ENCODE data around the gene C1S.

The C1S gene

GRCh38 chr12:7093486-7093885 is 33.0 kb downstream of the C1S start:
- no peak for TF ChIP-seq CTCF (IDR thresholded peaks at IDR 0.05; ENCODE audit: low read depth, low read length, missing control alignments)
- no peak for DNase-seq (ENCODE audit: extremely low read depth, low read depth)
- H3K4me3 ChIP-seq (replicated peaks; ENCODE audit: low read depth, low read length): no peak overlapping the region

- no peak for DNase-seq (ENCODE audit: extremely low read depth, low read depth)
- no peak for TF ChIP-seq CTCF (IDR thresholded peaks at IDR 0.05; ENCODE audit: low read depth, low read length, missing control alignments)
- H3K4me3 ChIP-seq (replicated peaks; ENCODE audit: low read depth, low read length): no peak overlapping the region
Observed at GRCh38 chr12:7093892-7094291, 33.4 kb downstream of the C1S start.

GRCh38 chr12:7096006-7096932 is 35.8 kb downstream of the C1S start:
- no peak overlapping the region for H3K4me3 ChIP-seq (replicated peaks; ENCODE audit: low read depth, low read length)
- no peak for DNase-seq (ENCODE audit: extremely low read depth, low read depth)
- no peak for TF ChIP-seq CTCF (IDR thresholded peaks at IDR 0.05; ENCODE audit: low read depth, low read length, missing control alignments)

GRCh38 chr12:7096979-7097378 is 36.5 kb downstream of the C1S start:
- DNase-seq (ENCODE audit: extremely low read depth, low read depth): no peak
- TF ChIP-seq CTCF (IDR thresholded peaks at IDR 0.05; ENCODE audit: low read depth, low read length, missing control alignments): no peak
- H3K4me3 ChIP-seq (replicated peaks; ENCODE audit: low read depth, low read length): no peak overlapping the region

GRCh38 chr12:7099290-7099996 is 38.9 kb downstream of the C1S start:
- TF ChIP-seq CTCF (IDR thresholded peaks at IDR 0.05; ENCODE audit: low read depth, low read length, missing control alignments): no peak
- H3K4me3 ChIP-seq (replicated peaks; ENCODE audit: low read depth, low read length): no peak overlapping the region
- no peak for DNase-seq (ENCODE audit: extremely low read depth, low read depth)

- TF ChIP-seq CTCF (IDR thresholded peaks at IDR 0.05; ENCODE audit: low read depth, low read length, missing control alignments): no peak
- no peak overlapping the region for H3K4me3 ChIP-seq (replicated peaks; ENCODE audit: low read depth, low read length)
- no peak for DNase-seq (ENCODE audit: extremely low read depth, low read depth)
Observed at GRCh38 chr12:7100239-7100638, 39.7 kb downstream of the C1S start.

Data from HFF-Myc (cell line).